Activated CD8-positive, alpha-beta T cell treated with anti-CD3 and anti-CD28 coated beads for 36 hours (primary cell): Measurements from ENCODE around the gene ASIC4. TPM values are rescaled to one million over a fixed set of nuclear protein-coding genes. Genes with fewer than 3 reads are reported as not detected.

ENCODE experiments used
- ATAC-seq: fragments of 200-7000 bp; cut with Tn5 transposase; one replicate; pipeline ENCODE4 v1.10.0; 2021; ENCODE audit warnings: mild to moderate bottlenecking, moderate library complexity
- CTCF ChIA-PET: fragments of 350-600 bp; sonication (Branson Sonifier 250); formaldehyde crosslinking; loops from one replicate; lab custom pipeline; 2021; ENCODE audit warnings: antibody characterized with exemption; lab: Charles Lee
- POLR2A ChIA-PET: fragments of 350-600 bp; sonication (Branson Sonifier 250); formaldehyde crosslinking; loops from one replicate; lab custom pipeline; 2021; ENCODE audit warnings: antibody characterized with exemption; lab: Charles Lee
- DNase-seq: peaks from one replicate; pipeline ENCODE4 v3.0.0-alpha.2; 2020
- H3K27ac Mint-ChIP-seq: one replicate; pipeline ENCODE4 v1.8.0; 2021; ENCODE audit warnings: mild to moderate bottlenecking, mixed read lengths
- H3K27me3 Mint-ChIP-seq: one replicate; pipeline ENCODE4 v1.8.0; 2021; ENCODE audit warnings: mixed read lengths
- H3K36me3 Mint-ChIP-seq: one replicate; pipeline ENCODE4 v1.8.0; 2021; ENCODE audit warnings: low read depth, mixed read lengths
- H3K4me1 Mint-ChIP-seq: one replicate; pipeline ENCODE4 v1.8.0; 2021; ENCODE audit warnings: low read depth, mixed read lengths
- H3K4me3 Mint-ChIP-seq: one replicate; pipeline ENCODE4 v1.8.0; 2021; ENCODE audit warnings: mild to moderate bottlenecking, moderate library complexity, mixed read lengths
- H3K9me3 Mint-ChIP-seq: one replicate; pipeline ENCODE4 v1.8.0; 2021; ENCODE audit warnings: mixed read lengths
- CTCF ChIP-seq: fragments of 200-600 bp; IDR thresholded peaks from one replicate; pipeline ENCODE4 v1.8.0; 2022; ENCODE audit warnings: antibody characterized with exemption, mild to moderate bottlenecking
- intact Hi-C: fragments of 100-400 bp; cut with micrococcal nuclease; formaldehyde crosslinking; loops from one replicate; pipeline ENCODE4 v1.10.0; 2022
- total RNA-seq, 2 experiments: library from RNA; stranded (reverse); gene quantifications; one replicate each; pipeline ENCODE4 v1.2.3, GENCODE V29; 2021

Gene ASIC4
- total RNA-seq, 2 experiments from 2014 or later, result not detected

GRCh38 chr2:219492575-219492974 lies 21.7 kb upstream of the ASIC4 start:
- DNase-seq (no peak), ATAC-seq (no peak)
- no peak overlapping the region for H3K27ac Mint-ChIP-seq
- H3K9me3 Mint-ChIP-seq, result no peaks in the 10 kb centered on the region
- ChIA-PET CTCF (interaction anchor here (0.6 to 11.5 kb wide), 3 partner anchors 10 to 35 kb away, joined by 3 to 283 read pairs (median 5); no protein-coding TSS in a partner anchor), POLR2A (no interaction called here)
- H3K4me3 Mint-ChIP-seq, result no peak overlapping the region
- intact Hi-C loops, result no loop called here
- H3K36me3 Mint-ChIP-seq, result no peaks in the 10 kb centered on the region
- peaks cover 47% of the 10 kb centered on the region for H3K27me3 Mint-ChIP-seq
- peaks cover 9% of the 10 kb centered on the region for H3K4me1 Mint-ChIP-seq
- TF ChIP-seq CTCF, result no peak

GRCh38 chr2:219493086-219493485 lies 21.2 kb upstream of the ASIC4 start:
- Mint-ChIP-seq H3K9me3 (no peaks in the 10 kb centered on the region), H3K4me1 (peaks cover 11% of the 10 kb centered on the region), H3K4me3 (no peak overlapping the region), H3K27me3 (peaks cover 49% of the 10 kb centered on the region), H3K36me3 (no peaks in the 10 kb centered on the region), H3K27ac (no peak overlapping the region)
- CTCF ChIA-PET, result interaction anchor here (0.9 to 11.5 kb wide), 3 partner anchors 11 to 35 kb away, joined by 3 to 283 read pairs (median 5); no protein-coding TSS in a partner anchor
- DNase-seq (no peak), ATAC-seq (no peak)
- no peak for TF ChIP-seq CTCF
- intact Hi-C loops, result no loop called here
- POLR2A ChIA-PET, result no interaction called here

GRCh38 chr2:219494952-219495530 lies 19.2 kb upstream of the ASIC4 start:
- ATAC-seq (no peak), DNase-seq (no peak)
- ChIA-PET POLR2A (interaction anchor here (1.6 kb wide), 1 partner anchor 12 kb away, joined by 3 read pairs; no protein-coding TSS in a partner anchor), CTCF (interaction anchor here (0.7 to 11.5 kb wide), 27 partner anchors 10 to 423 kb away, joined by 3 to 283 read pairs (median 4); partner anchors contain the start of genes CHPF, DES, SPEG and TMEM198)
- intact Hi-C loops, result loop anchor here (5.0 kb wide), 1 partner anchor 37 kb away; no protein-coding TSS in a partner anchor
- TF ChIP-seq CTCF, result no peak
- H3K36me3 Mint-ChIP-seq, result peaks cover 4% of the 10 kb centered on the region
- no peaks in the 10 kb centered on the region for H3K9me3 Mint-ChIP-seq
- H3K27me3 Mint-ChIP-seq, result peaks cover 54% of the 10 kb centered on the region
- no peak overlapping the region for H3K4me3 Mint-ChIP-seq
- H3K4me1 Mint-ChIP-seq, result peaks cover 26% of the 10 kb centered on the region
- H3K27ac Mint-ChIP-seq, result no peak overlapping the region

GRCh38 chr2:219495531-219496122 lies 18.7 kb upstream of the ASIC4 start:
- Mint-ChIP-seq H3K4me3 (no peak overlapping the region), H3K36me3 (peaks cover 4% of the 10 kb centered on the region), H3K27ac (no peak overlapping the region), H3K9me3 (no peaks in the 10 kb centered on the region), H3K4me1 (peaks cover 29% of the 10 kb centered on the region), H3K27me3 (peaks cover 54% of the 10 kb centered on the region)
- CTCF ChIA-PET, result interaction anchor here (0.6 to 11.5 kb wide), 35 partner anchors 11 to 423 kb away, joined by 3 to 283 read pairs (median 3); partner anchors contain the start of genes CHPF, DES, SPEG and TMEM198
- intact Hi-C loops, result loop anchor here (5.0 kb wide), 1 partner anchor 37 kb away; no protein-coding TSS in a partner anchor
- DNase-seq (peak; percentile 77), ATAC-seq (peak; percentile 31)
- POLR2A ChIA-PET, result interaction anchor here (1.6 kb wide), 1 partner anchor 12 kb away, joined by 3 read pairs; no protein-coding TSS in a partner anchor
- peak; percentile 69 for TF ChIP-seq CTCF
